Cardiac atrium fibroblast (primary cell): ENCODE measurements around the gene CHRM4. TPM values are rescaled to one million over a fixed set of nuclear protein-coding genes. Genes with fewer than 3 reads are reported as not detected.

ENCODE experiments used
- total RNA-seq: library from RNA; depleted of rRNA; stranded (reverse); fragments of >200 nt; gene quantifications from 2 replicates; pipeline ENCODE4 v1.2.3, GENCODE V29; 2015

CHRM4 gene
- 0.18 TPM in 1 of 2 replicates, not detected in the other for total RNA-seq

DNA sequence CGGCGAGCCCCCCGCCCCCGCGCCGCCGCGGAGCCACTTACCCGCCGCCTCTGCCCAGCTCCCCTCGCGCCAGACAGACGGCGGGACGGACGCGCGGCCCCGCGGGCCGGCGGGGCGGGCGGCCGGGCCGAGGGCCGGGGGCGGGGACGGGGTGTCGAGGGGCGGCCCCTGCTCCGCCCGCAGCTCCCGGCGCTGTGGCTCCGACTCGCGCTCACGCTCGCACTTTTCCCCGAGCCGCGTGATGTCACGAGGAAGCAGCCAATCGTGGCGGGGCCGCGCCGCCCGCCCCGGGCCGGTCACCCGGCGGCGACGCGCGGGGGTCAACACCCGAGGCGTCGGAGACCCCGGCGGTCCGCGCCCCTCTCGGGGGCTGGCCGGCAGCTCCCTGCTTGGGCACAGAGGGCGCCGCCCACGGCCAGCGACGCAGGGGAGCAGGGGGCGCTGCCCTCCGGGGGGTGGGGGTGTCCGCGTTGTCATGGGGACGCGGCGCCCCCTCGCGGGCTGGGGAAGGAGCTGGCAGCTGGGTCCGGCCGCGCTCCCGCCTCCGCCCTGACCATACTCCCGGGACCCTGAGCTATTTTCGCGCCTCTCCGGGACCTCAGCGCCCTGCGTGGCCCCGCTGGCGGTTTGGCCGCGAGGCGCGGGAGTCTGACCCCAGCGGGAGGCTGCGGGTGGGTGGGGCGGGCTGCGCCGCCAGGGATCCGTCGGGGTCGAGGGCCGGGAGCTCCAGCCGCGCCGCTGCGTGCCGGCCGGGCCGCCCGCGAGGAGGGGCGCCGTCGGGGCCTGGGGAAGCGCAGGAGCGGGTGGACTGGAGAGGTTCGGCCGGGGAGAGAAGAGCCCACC, at the start of gene CHRM4:
CHRM4 (minus strand) TSS at position 199 of the 843 bp plus-strand sequence. CDS start 5,219 bp downstream, outside the sequence.

DNA sequence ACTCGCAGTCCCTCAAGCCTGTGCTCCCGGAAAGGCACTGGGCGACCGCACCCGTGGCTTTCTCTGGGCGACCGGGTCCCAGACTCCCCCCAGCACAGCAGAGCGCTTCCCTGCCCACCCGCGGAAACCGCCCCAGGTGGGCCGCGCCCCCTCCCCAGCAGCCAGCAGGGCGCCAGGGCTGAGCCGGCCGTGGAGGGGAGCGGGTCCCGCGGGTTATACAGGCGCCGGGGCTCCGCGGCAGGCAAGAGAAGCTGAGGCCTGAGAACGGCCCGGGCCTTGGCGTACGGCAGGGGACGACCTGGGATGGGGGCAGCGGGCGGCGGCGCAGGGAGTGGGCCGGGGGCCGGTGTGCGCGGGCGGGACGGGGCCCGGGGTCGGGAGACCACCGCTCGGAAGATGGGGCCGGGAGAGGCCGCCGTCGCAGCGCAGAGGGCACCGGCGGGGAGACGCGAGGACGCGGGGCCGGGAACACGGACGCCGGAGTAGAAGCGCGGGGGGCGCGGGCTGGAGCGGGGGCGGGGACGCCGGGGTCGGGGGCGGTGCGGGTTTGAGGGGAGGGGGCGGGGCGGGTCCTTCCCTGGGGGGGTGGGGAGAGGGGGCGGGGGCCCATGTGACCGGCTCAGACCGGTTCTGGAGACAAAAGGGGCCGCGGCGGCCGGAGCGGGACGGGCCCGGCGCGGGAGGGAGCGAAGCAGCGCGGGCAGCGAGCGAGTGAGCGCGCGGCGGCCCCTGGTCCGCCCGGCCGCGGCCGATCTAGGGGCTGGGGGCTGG, 10.3 kb downstream of the CHRM4 start, which contains the start of gene MDK:
MDK (plus strand) TSS at position 622 of the 771 bp plus-strand sequence. CDS start 389 bp downstream, outside the sequence.

DNA sequence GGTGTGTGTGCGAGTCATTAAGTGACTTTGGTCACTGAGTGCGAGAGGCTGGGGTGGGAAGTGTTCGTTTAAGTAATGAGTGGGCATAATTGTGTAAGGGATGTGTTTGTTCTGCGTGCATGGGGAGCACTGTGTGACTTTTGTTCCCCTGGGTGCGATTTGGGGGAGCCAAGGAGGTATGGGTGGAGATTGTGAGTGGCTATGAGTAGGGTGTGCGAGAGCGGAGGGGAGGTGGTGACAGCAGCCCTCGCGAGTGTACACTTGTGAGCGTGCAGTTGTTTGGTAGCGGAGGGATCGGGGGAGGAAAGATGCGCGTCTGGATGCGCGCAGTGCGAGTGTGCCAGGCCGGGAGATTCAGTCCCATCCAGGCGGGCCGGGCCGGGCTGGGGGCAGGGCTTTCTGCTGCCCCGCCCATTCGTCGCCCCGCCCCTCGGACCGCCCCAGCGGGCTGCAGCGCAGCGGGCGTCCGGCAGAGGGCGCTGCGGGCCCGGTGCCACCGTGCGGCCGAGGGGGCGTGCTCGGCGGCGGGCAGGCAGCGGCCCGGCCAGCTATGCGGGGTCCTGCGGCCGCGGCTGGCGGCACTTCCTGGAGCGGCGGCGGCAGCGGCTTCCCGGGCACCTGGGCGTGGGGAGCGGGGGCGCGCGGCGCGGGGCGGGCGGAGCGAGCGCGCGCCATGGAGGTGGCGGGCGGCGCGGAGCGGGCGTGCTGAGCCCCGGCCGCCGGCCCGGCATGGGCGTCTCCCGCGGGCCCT, 44.5 kb downstream of the CHRM4 start, which contains the start of gene DGKZ:
DGKZ (plus strand) TSS at position 578 of the 751 bp plus-strand sequence. CDS start 197 bp downstream, outside the sequence.

Other genes starting within 250 kb of the CHRM4 start
- gene CREB3L1, start 114.1 kb downstream of the CHRM4 start, total RNA-seq = 31.3 and 41.9 TPM in 2 replicates
- 27.1 and 50.5 TPM in 2 replicates for gene DGKZ, start 44.3 kb downstream of the CHRM4 start, total RNA-seq
- gene MDK, start 10.1 kb downstream of the CHRM4 start, total RNA-seq = 14.7 and 45.5 TPM in 2 replicates
- 17.3 and 19.1 TPM in 2 replicates for gene AMBRA1, start 202.2 kb upstream of the CHRM4 start, total RNA-seq
- gene HARBI1, start 225.5 kb upstream of the CHRM4 start, total RNA-seq = 2.9 and 5.7 TPM in 2 replicates
- 92.6 and 116 TPM in 2 replicates for gene ATG13, start 225.8 kb upstream of the CHRM4 start, total RNA-seq